Prostate gland (tissue), 2 donors: ENCODE data around the gene SPC25. TPM values are rescaled to one million over a fixed set of nuclear protein-coding genes. Genes with fewer than 3 reads are reported as not detected.
"Not testable (repeated sequence)": the region's sequence is repeated elsewhere in the genome, so short reads cannot be mapped to it uniquely, and the experiment has no call there.

ENCODE experiments used
- DNase-seq: peaks from one replicate; pipeline ENCODE4 v3.0.0-alpha.2; 2019; ENCODE audit warnings: low spot score
- H3K27ac ChIP-seq, 2 donors: fragments of 200-600 bp; sonication (generic); 2 replicates each; pipeline ENCODE4 v1.5.1; 2017 to 2019
- H3K27me3 ChIP-seq: fragments of 200-600 bp; sonication (generic); replicated peaks from 2 replicates; pipeline ENCODE4 v1.5.1; 2019; ENCODE audit not compliant: insufficient read depth
- H3K36me3 ChIP-seq, 2 donors: fragments of 200-600 bp; sonication (generic); 1 replicate in 1 of 2; 2 replicates in 1 of 2; pipeline versions ENCODE4 v1.5.1 to v1.8.1; 2017 to 2019
- H3K4me1 ChIP-seq: fragments of 200-600 bp; sonication (generic); replicated peaks from 2 replicates; pipeline ENCODE4 v1.5.1; 2019
- H3K4me3 ChIP-seq, 2 donors: fragments of 200-600 bp; sonication (generic); 2 replicates each; pipeline ENCODE4 v1.5.1; 2017 to 2019
- H3K9me3 ChIP-seq: fragments of 200-600 bp; sonication (generic); 2 replicates; pipeline ENCODE4 v1.5.1; 2017
- POLR2A ChIP-seq: fragments of 450-650 bp; IDR thresholded peaks from one replicate; pipeline ENCODE4 v1.6.1; 2016; ENCODE audit warnings: antibody characterized with exemption, mild to moderate bottlenecking
- POLR2AphosphoS5 ChIP-seq: sonication (generic); formaldehyde crosslinking; IDR thresholded peaks from one replicate; pipeline ENCODE4 v1.6.1; 2017; ENCODE audit warnings: antibody characterized with exemption
- WGBS: methylation state at CpG from one replicate; pipeline ENCODE4 v1.1.5; 2018; 5-methylcytosine and 5-hydroxymethylcytosine counted together
- intact Hi-C: fragments of 100-400 bp; cut with DNase I; formaldehyde crosslinking; loops from one replicate; pipeline ENCODE4 v1.14.2; 2022
- total RNA-seq, 2 donors: library from RNA; depleted of rRNA; stranded (reverse); fragments of >200 nt; gene quantifications; one replicate each; pipeline ENCODE4 v1.1.0, GENCODE V29; 2016
- TF ChIP-seq, protein P1 (sequence below), 4 experiments: fragments of 200-600 bp in 2 of 4; fragments of 450-650 bp in 2 of 4; sonication (generic) in 2 of 4; IDR thresholded peaks; 1 replicate in 3 of 4; 2 replicates in 1 of 4; pipeline ENCODE4 v1.5.1; 2016 to 2019; ENCODE audit warnings: antibody characterized with exemption in 4 of 4, mild to moderate bottlenecking in 2 of 4, moderate library complexity in 2 of 4

The SPC25 gene
- total RNA-seq, 2 donors from 2014 or later: 0.91 to 2.2 TPM

DNA sequence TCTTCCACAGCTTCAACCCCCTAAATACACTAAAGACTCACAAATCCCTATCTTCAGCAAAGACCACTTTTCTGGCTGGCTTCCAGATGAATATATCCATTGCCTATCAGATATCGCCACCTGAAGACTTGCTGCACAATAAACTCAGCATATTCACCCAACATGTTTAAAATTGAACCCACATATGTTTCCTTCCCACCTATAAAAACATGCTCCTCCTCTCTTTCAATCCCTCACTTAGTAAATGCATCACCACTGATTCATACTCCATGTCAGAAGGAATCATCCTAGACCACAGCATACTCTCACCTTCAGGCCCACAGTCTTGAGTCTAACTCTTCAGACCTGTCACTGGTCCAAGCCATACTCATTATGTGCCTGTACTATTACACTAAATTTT, 5.3 kb downstream of the SPC25 start:
- 100% methylated on average over 1 of the region's 1 CpG for WGBS
- no peak overlapping the region for H3K4me3 ChIP-seq
- no peak for DNase-seq
- intact Hi-C loops: no loop called here
- no peak overlapping the region for H3K27ac ChIP-seq
- TF ChIP-seq, protein P1, sequence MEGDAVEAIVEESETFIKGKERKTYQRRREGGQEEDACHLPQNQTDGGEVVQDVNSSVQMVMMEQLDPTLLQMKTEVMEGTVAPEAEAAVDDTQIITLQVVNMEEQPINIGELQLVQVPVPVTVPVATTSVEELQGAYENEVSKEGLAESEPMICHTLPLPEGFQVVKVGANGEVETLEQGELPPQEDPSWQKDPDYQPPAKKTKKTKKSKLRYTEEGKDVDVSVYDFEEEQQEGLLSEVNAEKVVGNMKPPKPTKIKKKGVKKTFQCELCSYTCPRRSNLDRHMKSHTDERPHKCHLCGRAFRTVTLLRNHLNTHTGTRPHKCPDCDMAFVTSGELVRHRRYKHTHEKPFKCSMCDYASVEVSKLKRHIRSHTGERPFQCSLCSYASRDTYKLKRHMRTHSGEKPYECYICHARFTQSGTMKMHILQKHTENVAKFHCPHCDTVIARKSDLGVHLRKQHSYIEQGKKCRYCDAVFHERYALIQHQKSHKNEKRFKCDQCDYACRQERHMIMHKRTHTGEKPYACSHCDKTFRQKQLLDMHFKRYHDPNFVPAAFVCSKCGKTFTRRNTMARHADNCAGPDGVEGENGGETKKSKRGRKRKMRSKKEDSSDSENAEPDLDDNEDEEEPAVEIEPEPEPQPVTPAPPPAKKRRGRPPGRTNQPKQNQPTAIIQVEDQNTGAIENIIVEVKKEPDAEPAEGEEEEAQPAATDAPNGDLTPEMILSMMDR (IDR thresholded peaks at IDR 0.05): no peak
- no peak for TF ChIP-seq POLR2AphosphoS5
- no peak for TF ChIP-seq POLR2A
- no peaks in the 10 kb centered on the region for H3K9me3 ChIP-seq
- no peaks in the 10 kb centered on the region for H3K36me3 ChIP-seq
- no peaks in the 10 kb centered on the region for H3K27me3 ChIP-seq
- H3K4me1 ChIP-seq: no peaks in the 10 kb centered on the region

DNA sequence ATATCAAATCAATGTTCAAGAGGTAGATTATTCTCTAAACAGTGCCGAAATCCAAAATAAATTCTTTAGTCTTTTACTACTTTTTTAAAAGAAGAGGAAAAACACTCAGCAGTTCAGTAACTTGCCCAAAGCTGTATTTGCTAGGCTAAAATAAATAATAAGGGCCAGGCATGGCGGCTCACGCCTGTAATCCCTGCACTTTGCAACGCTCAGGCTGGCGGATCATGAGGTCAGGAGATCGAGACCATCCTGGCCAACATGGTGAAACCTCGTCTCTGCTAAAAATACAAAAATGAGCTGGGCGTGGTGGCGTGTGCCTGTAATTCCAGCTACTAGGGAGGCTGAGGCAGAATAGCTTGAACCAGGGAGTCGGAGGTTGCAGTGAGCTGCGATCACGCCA, 8.1 kb downstream of the SPC25 start:
- H3K27ac ChIP-seq, H3K27me3 ChIP-seq, H3K4me1 ChIP-seq, DNase-seq, H3K4me3 ChIP-seq, H3K9me3 ChIP-seq, H3K36me3 ChIP-seq, intact Hi-C loops: not testable (repeated sequence)
- 96% methylated on average over 12 of the region's 12 CpGs for WGBS

DNA sequence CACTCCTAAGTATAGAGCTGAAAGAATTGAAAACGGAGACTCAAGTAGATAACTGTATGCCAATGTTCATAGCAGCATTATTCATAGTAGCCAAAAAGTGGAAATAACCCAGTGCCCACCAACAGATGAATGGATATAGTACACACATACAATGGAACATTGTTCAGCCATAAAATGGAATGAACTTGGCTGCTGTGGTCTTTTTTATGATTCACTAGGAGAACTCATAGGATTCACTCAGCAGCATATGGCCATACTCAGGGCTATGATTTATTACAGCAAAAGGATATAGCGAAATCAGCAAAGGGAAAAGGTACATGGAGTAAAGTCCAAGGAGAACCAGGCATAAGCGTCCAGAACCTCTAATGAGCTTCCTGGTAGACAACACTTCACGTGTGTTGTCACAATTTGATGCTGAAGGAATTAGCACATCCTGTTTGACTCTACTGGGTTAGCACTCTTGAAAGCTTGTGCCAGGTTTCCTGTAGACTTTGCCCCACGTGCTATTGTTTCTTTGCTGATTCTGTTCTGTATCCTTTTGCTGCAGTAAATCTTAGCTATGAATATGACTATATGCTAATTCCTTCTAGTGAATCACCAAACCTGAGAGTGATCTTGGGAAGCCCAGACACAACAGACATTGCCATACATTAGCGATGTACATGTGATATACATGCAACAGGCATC, 15.7 kb downstream of the SPC25 start:
- 97% methylated on average over 6 of the region's 6 CpGs for WGBS
- intact Hi-C loops: no loop called here

DNA sequence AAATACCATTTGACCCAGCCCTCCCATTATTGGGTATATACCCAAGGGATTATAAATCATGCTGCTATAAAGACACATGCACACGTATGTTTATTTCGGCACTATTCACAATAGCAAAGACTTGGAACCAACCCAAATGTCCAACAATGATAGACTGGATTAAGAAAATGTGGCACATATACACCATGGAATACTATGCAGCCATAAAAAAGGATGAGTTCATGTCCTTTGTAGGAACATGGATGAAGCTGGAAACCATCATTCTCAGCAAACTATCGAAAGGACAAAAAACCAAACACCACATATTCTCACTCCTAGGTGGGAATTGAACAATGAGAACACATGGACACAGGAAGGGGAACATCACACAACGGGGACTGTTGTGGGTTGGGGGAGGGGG, 19.4 kb downstream of the SPC25 start:
- H3K4me1 ChIP-seq, H3K27ac ChIP-seq, H3K27me3 ChIP-seq, intact Hi-C loops, H3K4me3 ChIP-seq, H3K9me3 ChIP-seq, DNase-seq, H3K36me3 ChIP-seq: not testable (repeated sequence)
- WGBS: 95% methylated on average over 4 of the region's 4 CpGs

More for the DNA sequence above, 15.7 kb downstream of the SPC25 start:
- Histone ChIP-seq H3K4me3 (no peak overlapping the region), H3K9me3 (no peaks in the 10 kb centered on the region), H3K36me3 (no peaks in the 10 kb centered on the region), H3K4me1 (no peaks in the 10 kb centered on the region), H3K27me3 (no peaks in the 10 kb centered on the region), H3K27ac (no peak overlapping the region)
- DNase-seq: no peak
- TF ChIP-seq POLR2A (no peak), POLR2AphosphoS5 (no peak)
- TF ChIP-seq, protein P1 (IDR thresholded peaks at IDR 0.05): no peak

DNA sequence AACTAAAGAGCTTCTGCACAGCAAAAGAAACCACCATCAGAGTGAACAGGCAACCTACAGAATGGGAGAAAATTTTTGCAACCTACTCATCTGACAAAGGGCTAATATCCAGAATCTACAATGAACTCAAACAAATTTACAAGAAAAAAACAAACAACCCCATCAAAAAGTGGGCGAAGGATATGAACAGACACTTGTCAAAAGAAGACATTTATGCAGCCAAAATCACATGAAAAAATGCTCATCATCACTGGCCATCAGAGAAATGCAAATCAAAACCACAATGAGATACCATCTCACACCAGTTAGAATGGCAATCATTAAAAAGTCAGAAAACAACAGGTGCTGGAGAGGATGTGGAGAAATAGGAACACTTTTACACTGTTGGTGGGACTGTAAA, 19.9 kb downstream of the SPC25 start:
- H3K27ac ChIP-seq, intact Hi-C loops, H3K36me3 ChIP-seq, H3K4me3 ChIP-seq, DNase-seq, H3K27me3 ChIP-seq, H3K4me1 ChIP-seq, H3K9me3 ChIP-seq: not testable (repeated sequence)
- 100% methylated on average over 1 of the region's 1 CpG for WGBS

DNA sequence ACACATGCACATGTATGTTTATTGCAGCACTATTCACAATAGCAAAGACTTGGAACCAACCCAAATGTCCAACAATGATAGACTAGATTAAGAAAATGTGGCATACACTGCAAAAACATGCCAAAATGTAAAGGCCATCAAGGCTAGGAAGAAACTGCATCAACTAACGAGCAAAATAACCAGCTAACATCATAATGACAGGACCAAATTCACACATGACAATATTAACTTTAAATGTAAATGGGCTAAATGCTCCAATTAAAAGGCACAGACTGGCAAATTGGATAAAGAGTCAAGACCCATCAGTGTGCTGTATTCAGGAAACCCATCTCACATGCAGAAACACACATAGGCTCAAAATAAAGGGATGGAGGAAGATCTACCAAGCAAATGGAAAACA, 23.1 kb downstream of the SPC25 start:
- H3K4me3 ChIP-seq, intact Hi-C loops, DNase-seq, H3K36me3 ChIP-seq, H3K27me3 ChIP-seq, H3K27ac ChIP-seq, H3K4me1 ChIP-seq, H3K9me3 ChIP-seq: not testable (repeated sequence)
- 84% methylated on average over 1 of the region's 1 CpG for WGBS

DNA sequence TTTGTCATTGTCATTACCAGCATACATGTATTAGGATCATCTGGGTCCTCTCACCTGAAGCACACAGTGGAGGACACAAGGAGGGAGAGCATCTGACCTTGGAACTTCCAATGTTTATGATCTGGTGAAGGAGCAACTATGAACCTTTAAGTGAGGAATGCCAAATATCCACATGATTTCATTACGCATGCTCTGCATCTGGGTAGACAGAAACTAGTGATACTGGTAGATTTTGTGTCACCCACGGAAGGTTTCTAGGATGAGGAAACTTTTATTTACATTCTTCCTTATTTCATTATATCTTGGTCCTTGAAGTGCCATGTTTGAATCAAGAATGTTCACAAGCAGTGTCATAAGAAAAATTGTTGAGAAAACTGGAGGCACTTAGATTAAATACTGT, 32.1 kb downstream of the SPC25 start:
- no peak overlapping the region for H3K27ac ChIP-seq
- TF ChIP-seq POLR2A (no peak), POLR2AphosphoS5 (no peak)
- TF ChIP-seq, protein P1 (IDR thresholded peaks at IDR 0.05): no peak
- WGBS: 97% methylated on average over 2 of the region's 2 CpGs
- H3K27me3 ChIP-seq: no peaks in the 10 kb centered on the region
- no peaks in the 10 kb centered on the region for H3K36me3 ChIP-seq
- intact Hi-C loops: no loop called here
- no peak for DNase-seq
- H3K4me3 ChIP-seq: no peak overlapping the region
- no peaks in the 10 kb centered on the region for H3K4me1 ChIP-seq
- no peaks in the 10 kb centered on the region for H3K9me3 ChIP-seq
